GM18873 (cell line): ENCODE results near the gene KRTAP15-1.

Experiments used
- ATAC-seq: cut with Tn5 transposase; IDR thresholded peaks from one replicate; pipeline ENCODE4 v1.9.1; 2021; ENCODE audit warnings: mild to moderate bottlenecking, moderate library complexity, moderate number of reproducible peaks; ENCODE audit not compliant: unreplicated experiment, low FRiP score

Gene KRTAP15-1

GRCh38 chr21:30486180-30486579 is 46.1 kb downstream of the KRTAP15-1 start:
- ATAC-seq, result no peak

- ATAC-seq, result no peak
Measured at GRCh38 chr21:30487336-30487735, 47.3 kb downstream of the KRTAP15-1 start, which contains the start of gene KRTAP19-2. TSS of gene KRTAP19-2 (minus strand) at chr21:30487436. CDS start at chr21:30487348, 88 bp downstream.
